Stimulated activated naive CD8-positive, alpha-beta T cell treated with anti-CD3 and anti-CD28 coated beads, Interleukin-15, Interleukin-2, amounts not matched to agents 100 U/mL and 50 U/mL, for 24 hours (primary cell): Measurements from ENCODE around the gene RAP1A.
"Not testable (repeated sequence)": the region's sequence is repeated elsewhere in the genome, so short reads cannot be mapped to it uniquely, and the experiment has no call there.

Experiments
- ATAC-seq: fragments of 150-1000 bp; cut with Tn5 transposase; one replicate; pipeline ENCODE4 v1.10.0; 2021
- DNase-seq: peaks from one replicate; pipeline ENCODE4 v3.0.0; 2021

The RAP1A gene

GRCh38 chr1:111629190-111629954, 9.8 kb downstream of the RAP1A start:
- peak; percentile 67 for ATAC-seq
- no peak for DNase-seq

GRCh38 chr1:111630567-111630966, 11.0 kb downstream of the RAP1A start:
- DNase-seq (no peak), ATAC-seq (no peak)

- DNase-seq (no peak), ATAC-seq (peak; percentile 72)
Measured at GRCh38 chr1:111631502-111631901, 11.9 kb downstream of the RAP1A start.

DNA sequence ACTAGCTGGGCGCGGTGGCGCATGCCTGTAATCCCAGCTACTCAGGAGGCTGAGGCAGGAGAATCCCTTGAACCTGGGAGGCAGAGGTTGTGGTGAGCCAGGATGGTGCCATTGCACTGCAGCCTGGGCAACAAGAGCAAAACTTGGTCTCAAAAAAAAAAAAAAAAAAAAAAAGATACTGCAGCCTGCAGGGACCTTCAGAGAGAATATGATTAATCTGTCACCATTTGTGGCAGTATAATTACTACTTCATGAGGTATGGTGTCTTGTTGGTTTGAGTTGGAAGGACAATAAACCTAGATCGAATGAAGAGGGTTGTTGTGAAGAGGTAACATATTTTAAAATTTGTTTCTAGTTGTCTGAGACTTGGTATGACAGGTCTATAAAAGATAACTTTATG, 13.2 kb downstream of the RAP1A start:
- not testable (repeated sequence) for ATAC-seq, DNase-seq

- ATAC-seq (no peak), DNase-seq (no peak)
Measured at GRCh38 chr1:111633736-111634247, 14.2 kb downstream of the RAP1A start.

DNA sequence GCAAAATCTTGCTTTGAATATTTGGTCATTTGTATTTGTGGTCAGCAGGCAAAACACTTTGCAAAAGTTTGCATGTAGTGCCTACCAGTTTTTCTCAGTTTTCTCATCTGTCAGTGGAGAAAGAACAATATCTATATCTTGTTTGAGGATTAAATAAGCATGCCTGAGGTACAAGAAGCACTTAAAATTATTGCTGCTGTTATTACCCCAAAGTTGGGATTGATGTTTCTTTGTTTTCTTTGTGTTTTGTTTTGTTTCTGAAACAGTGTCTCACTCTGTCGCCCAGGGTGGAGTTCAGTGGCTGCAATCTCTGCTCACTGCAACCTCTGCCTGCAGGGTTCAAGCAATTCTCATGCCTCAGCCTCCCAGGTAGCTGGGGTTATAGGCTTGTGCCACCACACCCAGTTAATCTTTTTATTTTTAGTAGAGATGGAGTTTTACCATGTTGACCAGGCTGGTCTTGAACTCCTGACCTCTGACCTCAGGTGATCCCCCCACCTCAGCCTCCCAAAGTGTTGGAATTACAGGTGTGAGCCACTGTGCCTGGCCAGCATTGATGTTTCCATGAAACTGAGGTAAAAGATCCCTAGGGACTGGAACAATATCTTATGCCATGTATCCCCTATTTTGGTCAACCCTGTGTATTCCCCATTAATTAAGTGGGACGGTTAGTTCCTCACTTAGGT, 15.9 kb downstream of the RAP1A start:
- ATAC-seq (no peak), DNase-seq (no peak)

GRCh38 chr1:111638320-111638719, 18.7 kb downstream of the RAP1A start:
- DNase-seq, result no peak
- ATAC-seq, result no peak

DNA sequence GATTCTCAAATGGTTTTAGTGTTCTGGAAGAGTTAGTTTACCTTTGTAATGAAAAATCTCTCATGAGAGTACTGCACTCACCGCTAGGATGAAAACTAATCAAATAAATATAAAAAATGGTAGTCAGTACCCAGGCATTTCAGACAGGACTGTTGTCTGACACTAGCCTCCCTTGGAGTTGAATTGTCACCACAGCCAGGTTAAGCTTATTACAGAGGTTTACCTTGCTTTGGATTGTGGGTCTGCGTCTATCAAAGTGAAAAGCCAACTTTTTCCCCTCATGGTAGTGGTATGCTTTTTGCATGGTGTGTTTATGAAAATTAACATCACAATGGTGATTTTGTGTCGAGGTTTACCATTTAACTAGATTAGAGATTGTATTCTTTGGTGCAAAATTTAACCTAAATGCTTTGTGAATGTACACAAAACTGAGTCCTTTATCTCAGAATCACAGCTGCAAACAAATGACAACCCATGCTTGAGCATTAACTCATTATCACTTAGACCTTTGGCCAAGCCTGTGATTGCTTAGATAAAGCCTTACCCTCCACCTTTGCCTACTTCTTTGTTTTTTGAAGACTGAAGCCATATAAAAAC, 20.1 kb downstream of the RAP1A start:
- DNase-seq, result no peak
- ATAC-seq, result no peak

- ATAC-seq, result no peak
- no peak for DNase-seq
Measured at GRCh38 chr1:111643097-111643496, 23.5 kb downstream of the RAP1A start.

DNA sequence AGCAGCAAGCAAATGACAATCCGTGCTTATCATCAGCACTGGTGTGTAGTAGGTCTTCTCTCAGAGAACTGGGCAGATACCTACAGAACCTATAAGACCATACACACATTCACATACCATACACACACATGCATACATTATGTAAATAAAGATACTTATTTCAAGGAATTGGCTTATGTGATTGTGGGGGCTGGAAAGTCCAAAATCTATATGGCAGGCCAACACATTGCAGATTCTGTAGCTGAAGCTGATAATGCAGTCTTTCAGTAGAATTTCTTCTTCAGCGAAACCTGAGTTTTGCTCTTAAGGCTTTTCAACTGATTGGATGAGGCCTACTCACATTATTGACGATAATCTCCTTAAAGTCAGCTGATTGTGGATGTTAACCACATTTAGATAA, 24.1 kb downstream of the RAP1A start:
- DNase-seq, result no peak
- no peak for ATAC-seq

GRCh38 chr1:111644506-111644905, 24.9 kb downstream of the RAP1A start:
- DNase-seq, result no peak
- no peak for ATAC-seq

- no peak for DNase-seq
- peak; percentile 32 for ATAC-seq
Measured at GRCh38 chr1:111647736-111648135, 28.1 kb downstream of the RAP1A start.

DNA sequence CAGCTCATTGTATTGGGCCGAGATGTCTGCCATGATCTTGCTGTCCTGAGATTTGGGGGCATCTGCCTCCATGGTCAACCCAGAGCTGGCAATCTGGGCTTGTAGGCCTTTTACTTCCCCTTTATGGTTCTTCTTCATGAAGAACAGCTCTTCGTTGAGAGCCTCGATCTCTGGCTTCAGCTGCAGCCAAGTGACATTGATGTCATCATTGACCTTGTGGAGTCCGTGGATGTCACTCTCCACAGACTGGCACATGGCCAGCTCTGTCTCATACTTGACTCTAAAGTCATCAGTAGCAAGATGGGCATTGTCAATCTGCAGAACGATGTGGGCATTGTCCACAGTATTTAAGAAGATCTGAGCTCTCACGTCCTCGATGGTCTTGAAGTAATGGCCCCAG, 29.2 kb downstream of the RAP1A start:
- ATAC-seq, result no peak
- DNase-seq, result no peak

DNA sequence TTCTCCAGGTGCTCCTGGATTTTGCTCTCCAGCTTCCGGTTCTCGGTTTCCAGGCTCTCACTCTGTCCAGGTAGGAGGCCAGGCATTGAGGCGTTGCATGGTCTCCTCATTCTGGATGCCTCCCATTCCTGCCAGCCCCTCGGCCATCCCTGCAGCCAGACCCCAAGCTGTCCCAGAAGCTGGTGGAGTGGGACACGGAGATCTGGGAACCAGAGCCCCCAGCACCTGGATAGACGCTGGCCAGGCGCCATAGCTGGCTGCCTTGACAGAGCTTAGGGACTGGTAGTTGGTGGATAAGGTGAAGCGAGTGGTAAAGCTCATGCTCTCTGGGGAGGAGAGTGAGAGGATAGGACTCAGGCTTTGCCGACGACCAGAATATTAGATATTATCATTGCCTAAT, 29.6 kb downstream of the RAP1A start:
- ATAC-seq (no peak), DNase-seq (no peak)

DNA sequence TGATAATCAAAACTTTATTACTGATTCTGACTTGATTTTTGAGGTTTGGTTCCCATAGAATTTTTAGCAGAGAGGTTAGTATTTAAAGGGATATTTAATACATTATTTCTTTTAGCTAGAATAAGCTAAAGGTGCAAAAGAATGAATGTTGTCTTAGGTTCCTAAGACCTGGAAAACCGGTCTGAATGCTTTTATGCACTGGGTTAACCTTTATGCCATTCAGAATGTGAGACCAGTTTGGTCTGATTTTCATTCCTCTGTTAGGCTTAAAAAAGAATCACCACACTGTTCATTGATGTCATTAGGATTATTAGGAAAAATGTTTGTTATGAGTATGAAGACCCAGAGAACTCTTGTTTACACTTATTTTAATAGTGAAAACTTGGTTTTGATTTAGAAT, 30.1 kb downstream of the RAP1A start:
- no peak for DNase-seq
- ATAC-seq, result no peak

- ATAC-seq, result no peak
Measured at GRCh38 chr1:111653709-111654108, 34.1 kb downstream of the RAP1A start.

DNA sequence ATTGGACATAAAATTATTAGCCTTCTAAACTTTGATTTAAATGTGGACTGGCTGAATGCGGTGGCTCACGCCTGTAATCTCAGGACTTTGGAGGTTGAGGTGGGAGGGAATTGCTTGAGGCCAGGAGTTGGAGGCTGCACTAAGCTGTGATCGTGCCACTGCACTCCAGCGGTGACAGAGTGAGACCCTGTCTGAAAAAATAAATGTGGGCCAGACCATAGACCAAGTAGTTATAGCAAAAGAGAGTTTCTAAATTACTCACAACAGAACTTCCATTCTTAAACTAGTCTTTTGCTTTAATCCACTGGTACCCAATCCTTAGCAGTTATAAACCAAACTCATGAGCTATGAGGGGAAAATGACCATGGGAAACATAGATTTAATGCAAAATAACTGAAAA, 35.2 kb downstream of the RAP1A start:
- DNase-seq (no peak), ATAC-seq (peak; percentile 71)

More at GRCh38 chr1:111653709-111654108, 34.1 kb downstream of the RAP1A start:
- no peak for DNase-seq

DNA sequence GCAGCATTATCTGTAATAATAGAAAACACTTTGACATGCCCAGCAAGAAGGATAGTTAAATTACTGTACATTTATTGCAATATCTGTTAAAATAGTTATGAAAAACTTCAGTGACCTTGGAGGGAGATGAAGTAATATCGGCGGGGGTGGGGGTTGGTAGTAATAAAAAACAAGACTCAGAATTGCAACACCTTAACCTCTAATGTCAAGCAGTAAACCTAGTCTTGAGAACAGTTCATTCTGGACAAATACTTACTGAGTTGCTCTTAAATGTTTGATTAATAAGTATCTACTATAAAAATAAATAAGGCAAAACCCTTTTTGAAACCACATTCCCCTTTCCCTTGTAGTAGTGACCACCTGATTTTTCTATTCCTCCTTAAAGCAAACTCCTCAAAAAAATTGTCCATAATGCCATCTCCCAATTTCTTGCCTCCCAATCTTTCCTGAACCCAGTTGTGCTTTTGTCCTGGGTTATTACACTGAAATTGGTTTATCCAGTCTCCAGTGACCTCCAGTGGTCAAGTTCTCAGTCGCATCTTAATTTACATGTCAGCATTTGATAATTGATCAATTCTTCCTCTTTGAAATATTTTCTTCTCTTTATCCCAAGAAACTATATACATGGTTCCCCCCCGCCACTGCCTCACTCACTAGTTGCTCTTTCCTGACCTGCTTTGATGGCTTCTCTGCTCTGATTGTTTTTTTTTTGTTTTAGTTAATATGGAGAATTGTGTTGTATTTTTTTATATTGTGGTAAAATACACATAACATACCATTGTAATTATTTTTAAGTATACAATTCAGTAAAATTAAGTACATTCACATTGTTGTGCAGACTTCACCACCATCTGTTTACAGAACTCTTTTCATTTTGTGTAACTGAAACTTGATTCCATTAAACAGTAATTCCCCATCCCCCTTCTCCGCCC, 36.8 kb downstream of the RAP1A start:
- DNase-seq (no peak), ATAC-seq (no peak)

DNA sequence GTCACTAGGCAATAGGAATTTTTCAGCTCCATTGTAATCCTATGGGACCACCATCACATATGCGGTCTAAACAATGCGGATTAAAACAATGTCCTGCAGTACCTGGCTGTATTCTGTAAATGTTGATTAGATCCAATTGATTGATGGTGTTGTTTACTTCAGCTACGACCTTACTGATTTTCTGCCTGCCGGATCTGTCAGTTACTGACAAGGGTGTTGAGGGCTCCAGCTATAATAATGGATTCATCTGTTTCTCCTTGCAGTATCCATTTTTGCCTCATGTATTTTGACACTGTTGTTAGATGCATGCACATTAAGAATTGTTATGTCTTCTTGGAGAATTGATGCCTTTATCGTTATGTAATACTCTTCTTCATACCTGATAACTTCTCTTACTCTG, 39.0 kb downstream of the RAP1A start:
- ATAC-seq (no peak), DNase-seq (no peak)

DNA sequence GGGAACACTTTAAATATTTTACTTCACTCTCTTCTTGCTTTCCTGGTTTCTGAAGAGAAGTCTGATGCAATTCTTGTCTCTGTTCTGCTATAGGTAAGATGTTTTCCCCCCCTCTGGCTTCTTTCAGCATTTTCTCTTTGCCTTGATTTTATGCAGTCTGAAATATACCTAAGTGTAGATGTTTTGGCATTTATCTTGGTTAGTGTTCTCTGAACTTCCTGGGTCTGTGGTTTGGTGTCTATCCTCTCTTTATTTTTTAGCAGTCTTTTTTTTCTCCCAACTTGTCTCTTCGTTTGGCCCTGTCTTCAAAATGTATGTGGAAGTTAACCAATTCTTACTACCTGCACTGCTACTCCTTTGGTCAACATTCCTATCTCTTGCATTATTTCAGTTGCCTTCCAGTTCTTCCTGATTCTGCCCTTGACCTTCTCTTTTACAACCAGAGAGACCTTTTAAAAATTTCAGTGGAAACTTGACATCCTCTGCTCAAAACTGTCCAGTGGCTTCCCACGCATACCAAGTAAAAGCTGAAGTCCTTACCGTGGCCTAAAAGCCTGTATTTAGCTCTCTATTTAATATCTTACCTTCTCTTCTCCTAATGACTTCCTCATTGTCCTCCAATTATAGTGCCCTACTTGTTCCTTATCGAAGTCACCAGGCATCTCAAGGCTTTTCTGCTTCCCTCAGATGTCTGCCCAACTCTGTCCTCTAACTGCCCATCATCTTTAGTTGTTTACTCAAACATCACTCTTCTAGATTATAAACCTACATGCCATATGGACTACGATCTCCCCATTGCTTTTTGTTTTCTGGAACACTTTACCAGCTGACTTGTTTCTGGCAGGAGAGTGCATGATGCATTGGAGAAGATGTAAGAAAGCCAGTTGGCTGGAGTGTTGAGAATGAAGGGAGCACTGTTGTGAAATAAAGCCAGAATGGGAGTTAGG, 40.9 kb downstream of the RAP1A start:
- no peak for DNase-seq
- ATAC-seq, result peak; percentile 46

GRCh38 chr1:111664652-111665051, 45.1 kb downstream of the RAP1A start:
- no peak for ATAC-seq
- DNase-seq, result no peak
